ENCODE results near the gene GPC6.

GPC6 gene

GRCh38 chr13:93364166-93364565, 137.6 kb downstream of the GPC6 start:
- in situ Hi-C loops (cut with MboI; ENCODE audit: low sequenced_read_pairs): no loop called here

GRCh38 chr13:93368296-93368695, 141.7 kb downstream of the GPC6 start:
- in situ Hi-C loops (cut with MboI; ENCODE audit: low sequenced_read_pairs): no loop called here

GRCh38 chr13:93368718-93369117, 142.1 kb downstream of the GPC6 start:
- in situ Hi-C loops (cut with MboI; ENCODE audit: low sequenced_read_pairs): no loop called here

GRCh38 chr13:93372856-93373255, 146.2 kb downstream of the GPC6 start:
- in situ Hi-C loops (cut with MboI; ENCODE audit: low sequenced_read_pairs): no loop called here

GRCh38 chr13:93375491-93375890, 148.9 kb downstream of the GPC6 start:
- in situ Hi-C loops (cut with MboI; ENCODE audit: low sequenced_read_pairs): no loop called here

GRCh38 chr13:93377196-93377595, 150.6 kb downstream of the GPC6 start:
- in situ Hi-C loops (cut with MboI; ENCODE audit: low sequenced_read_pairs): no loop called here

GRCh38 chr13:93378184-93378583, 151.6 kb downstream of the GPC6 start:
- in situ Hi-C loops (cut with MboI; ENCODE audit: low sequenced_read_pairs): no loop called here

GRCh38 chr13:93386116-93386515, 159.5 kb downstream of the GPC6 start:
- in situ Hi-C loops (cut with MboI; ENCODE audit: low sequenced_read_pairs): no loop called here

- in situ Hi-C loops (cut with MboI; ENCODE audit: low sequenced_read_pairs): no loop called here
Measured at GRCh38 chr13:93388701-93389100, 162.1 kb downstream of the GPC6 start.

GRCh38 chr13:93397619-93398018, 171.0 kb downstream of the GPC6 start:
- in situ Hi-C loops (cut with MboI; ENCODE audit: low sequenced_read_pairs): no loop called here

GRCh38 chr13:93398167-93399035, 171.8 kb downstream of the GPC6 start:
- in situ Hi-C loops (cut with MboI; ENCODE audit: low sequenced_read_pairs): no loop called here

- in situ Hi-C loops (cut with MboI; ENCODE audit: low sequenced_read_pairs): no loop called here
Measured at GRCh38 chr13:93399212-93399611, 172.6 kb downstream of the GPC6 start.

GRCh38 chr13:93406136-93406535, 179.5 kb downstream of the GPC6 start:
- in situ Hi-C loops (cut with MboI; ENCODE audit: low sequenced_read_pairs): no loop called here

GRCh38 chr13:93407551-93407950, 180.9 kb downstream of the GPC6 start:
- in situ Hi-C loops (cut with MboI; ENCODE audit: low sequenced_read_pairs): no loop called here

GRCh38 chr13:93409001-93409400, 182.4 kb downstream of the GPC6 start:
- in situ Hi-C loops (cut with MboI; ENCODE audit: low sequenced_read_pairs): no loop called here

GRCh38 chr13:93409816-93410215, 183.2 kb downstream of the GPC6 start:
- in situ Hi-C loops (cut with MboI; ENCODE audit: low sequenced_read_pairs): no loop called here

- in situ Hi-C loops (cut with MboI; ENCODE audit: low sequenced_read_pairs): no loop called here
Measured at GRCh38 chr13:93411186-93411680, 184.6 kb downstream of the GPC6 start.

- in situ Hi-C loops (cut with MboI; ENCODE audit: low sequenced_read_pairs): no loop called here
Measured at GRCh38 chr13:93412676-93413075, 186.1 kb downstream of the GPC6 start.

- in situ Hi-C loops (cut with MboI; ENCODE audit: low sequenced_read_pairs): no loop called here
Measured at GRCh38 chr13:93413972-93414717, 187.5 kb downstream of the GPC6 start.

GRCh38 chr13:93416736-93417355, 190.2 kb downstream of the GPC6 start:
- in situ Hi-C loops (cut with MboI; ENCODE audit: low sequenced_read_pairs): no loop called here

- in situ Hi-C loops (cut with MboI; ENCODE audit: low sequenced_read_pairs): no loop called here
Measured at GRCh38 chr13:93418398-93418797, 191.8 kb downstream of the GPC6 start.

Measured in HL-60/S4 treated with phorbol 12-myristate 13-acetate at 8.2 ng/mL for 4 days and 3 days (cell line).